ENCODE measurements around the gene LMBRD2.

Gene LMBRD2

DNA sequence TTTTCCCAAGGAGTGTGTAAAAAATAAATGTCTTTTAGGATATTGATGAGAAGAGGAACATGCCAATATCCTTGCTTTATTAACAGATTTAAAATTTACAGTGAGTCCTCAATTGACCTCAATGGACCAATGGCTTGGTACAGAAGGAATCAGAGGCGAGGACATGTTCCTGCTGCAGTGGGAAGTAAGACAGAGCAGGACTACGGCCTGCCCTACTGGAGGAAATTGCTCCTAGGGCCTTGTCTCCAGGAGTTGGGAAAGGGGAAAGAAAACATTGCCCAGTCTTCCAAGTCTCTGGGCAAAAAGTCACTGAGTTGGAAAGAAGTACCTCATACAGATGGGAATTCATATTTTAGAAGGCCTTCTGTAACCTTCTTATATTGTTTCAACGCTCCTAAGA is 51.9 kb downstream of the LMBRD2 start:
- Histone ChIP-seq H3K9me3 (ENCODE audit: control insufficient read depth in 1 of 2, low read length in 2 of 2) (no peaks in the 10 kb centered on the region), H3K36me3 (ENCODE audit: control insufficient read depth in 1 of 2, insufficient read depth in 2 of 2, low read length in 2 of 2) (peaks cover 13% of the 10 kb centered on the region in 2 donors), H3K4me3 (ENCODE audit: low read depth in 1 of 2, low read length in 2 of 2) (no peak overlapping the region), H3K27ac (ENCODE audit: low read length) (no peak overlapping the region), H3K27me3 (ENCODE audit: low read depth, low read length) (no peaks in the 10 kb centered on the region), H3K4me1 (ENCODE audit: control insufficient read depth in 1 of 2, insufficient read depth in 2 of 2, low read length in 2 of 2) (no peaks in the 10 kb centered on the region)

DNA sequence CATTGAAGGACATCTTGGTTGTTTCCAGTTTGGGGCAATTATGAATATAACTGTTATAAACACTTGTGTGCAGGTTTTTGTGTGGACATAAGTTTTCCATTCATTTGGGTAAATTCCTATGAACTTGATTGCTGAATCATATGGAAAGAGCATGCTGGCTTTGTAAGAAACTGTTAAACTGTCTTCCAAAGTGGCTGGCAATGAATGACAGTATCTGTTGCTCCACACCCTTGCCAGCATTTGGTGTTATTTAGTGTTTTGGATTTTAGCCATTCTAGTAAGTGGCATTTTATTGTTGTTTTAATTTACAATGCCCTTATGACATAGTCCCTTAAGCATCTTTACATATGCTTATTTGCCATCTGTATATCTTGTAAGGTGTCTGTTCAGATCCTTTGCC is 55.2 kb downstream of the LMBRD2 start:
- Histone ChIP-seq H3K27ac (ENCODE audit: low read length) (no peak overlapping the region), H3K4me3 (ENCODE audit: low read depth in 1 of 2, low read length in 2 of 2) (no peak overlapping the region), H3K27me3 (ENCODE audit: low read depth, low read length) (no peaks in the 10 kb centered on the region), H3K36me3 (ENCODE audit: control insufficient read depth in 1 of 2, insufficient read depth in 2 of 2, low read length in 2 of 2) (no peaks in the 10 kb centered on the region), H3K4me1 (ENCODE audit: control insufficient read depth in 1 of 2, insufficient read depth in 2 of 2, low read length in 2 of 2) (no peaks in the 10 kb centered on the region), H3K9me3 (ENCODE audit: control insufficient read depth in 1 of 2, low read length in 2 of 2) (no peaks in the 10 kb centered on the region)

DNA sequence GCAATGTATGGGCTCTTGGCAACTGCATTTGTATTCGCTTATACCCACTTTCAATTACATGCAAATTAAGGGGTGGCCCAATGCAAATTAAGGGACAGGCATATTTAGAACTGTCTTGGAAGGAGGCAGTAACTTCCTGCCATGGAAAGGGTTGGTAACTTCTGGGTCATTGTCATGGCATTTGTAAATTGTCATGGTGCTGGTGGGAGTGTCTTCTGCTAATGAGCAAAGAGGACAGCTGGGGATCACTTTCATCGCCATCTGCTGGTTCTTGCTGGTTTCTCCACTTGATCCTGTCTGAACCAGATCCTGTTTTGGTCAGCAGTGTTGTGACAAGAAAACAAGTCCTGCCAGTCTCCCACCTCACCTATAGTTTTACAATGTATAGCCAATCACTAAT is 61.7 kb downstream of the LMBRD2 start:
- no peaks in the 10 kb centered on the region for H3K36me3 ChIP-seq (ENCODE audit: control insufficient read depth in 1 of 2, insufficient read depth in 2 of 2, low read length in 2 of 2)
- H3K4me3 ChIP-seq (ENCODE audit: low read depth in 1 of 2, low read length in 2 of 2) = no peak overlapping the region
- no peaks in the 10 kb centered on the region for H3K4me1 ChIP-seq (ENCODE audit: control insufficient read depth in 1 of 2, insufficient read depth in 2 of 2, low read length in 2 of 2)
- no peak overlapping the region for H3K27ac ChIP-seq (ENCODE audit: low read length)
- no peaks in the 10 kb centered on the region for H3K27me3 ChIP-seq (ENCODE audit: low read depth, low read length)
- peaks cover 0 to 3% of the 10 kb centered on the region in 2 donors for H3K9me3 ChIP-seq (ENCODE audit: control insufficient read depth in 1 of 2, low read length in 2 of 2)

DNA sequence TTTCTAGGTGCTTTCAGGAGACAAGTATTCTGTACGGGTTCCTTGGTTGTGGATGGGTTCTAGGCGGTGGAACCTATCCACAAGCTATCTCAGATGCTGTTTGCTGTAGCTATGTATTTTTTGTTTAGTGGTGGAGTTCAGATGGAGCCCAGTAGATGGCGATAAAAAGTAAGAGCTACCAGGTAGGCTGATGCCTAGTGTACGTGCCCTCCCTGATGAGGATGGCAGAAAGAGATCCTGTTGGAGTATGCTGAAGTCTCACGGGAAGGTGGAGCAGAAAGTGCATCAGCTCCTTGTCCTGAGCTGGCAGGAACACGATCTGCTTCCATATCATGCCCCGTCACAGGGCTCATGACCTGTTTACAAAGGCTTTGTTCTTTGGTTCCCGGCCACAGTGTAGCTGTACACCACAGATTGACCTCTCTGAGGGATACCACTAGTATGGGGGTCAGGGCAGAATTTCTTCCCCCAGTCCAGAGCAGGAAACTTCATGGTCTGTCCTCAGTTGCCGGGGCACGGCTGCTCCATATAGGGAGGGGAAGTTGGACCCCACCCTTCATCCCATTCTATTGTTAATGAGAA is 72.4 kb downstream of the LMBRD2 start:
- Histone ChIP-seq H3K27ac (ENCODE audit: low read length) (no peak overlapping the region), H3K36me3 (ENCODE audit: control insufficient read depth in 1 of 2, insufficient read depth in 2 of 2, low read length in 2 of 2) (no peaks in the 10 kb centered on the region), H3K4me1 (ENCODE audit: control insufficient read depth in 1 of 2, insufficient read depth in 2 of 2, low read length in 2 of 2) (no peaks in the 10 kb centered on the region), H3K9me3 (ENCODE audit: control insufficient read depth in 1 of 2, low read length in 2 of 2) (no peaks in the 10 kb centered on the region), H3K27me3 (ENCODE audit: low read depth, low read length) (no peaks in the 10 kb centered on the region), H3K4me3 (ENCODE audit: low read depth in 1 of 2, low read length in 2 of 2) (no peak overlapping the region)

DNA sequence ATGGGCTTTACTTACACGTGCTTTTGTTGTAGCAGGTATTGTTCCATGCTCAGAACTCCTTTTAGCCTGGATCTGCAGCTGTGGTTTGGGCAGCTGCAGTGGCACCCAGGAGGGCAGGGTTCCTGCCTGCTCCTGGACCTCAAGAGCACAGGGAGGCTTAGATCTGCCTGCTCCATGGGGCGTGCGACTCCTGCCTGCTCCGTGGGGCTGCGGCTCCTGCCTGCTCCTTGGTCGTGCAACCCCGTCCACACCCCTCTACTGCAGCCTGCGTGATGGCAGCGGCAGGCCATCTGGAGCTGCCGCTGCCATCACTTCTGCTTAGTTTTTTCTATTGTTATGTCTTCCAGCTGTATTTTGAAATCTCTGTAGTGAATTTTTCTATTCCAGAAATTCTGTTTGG is 73.3 kb downstream of the LMBRD2 start:
- Histone ChIP-seq H3K27me3 (ENCODE audit: low read depth, low read length) (no peaks in the 10 kb centered on the region), H3K36me3 (ENCODE audit: control insufficient read depth in 1 of 2, insufficient read depth in 2 of 2, low read length in 2 of 2) (no peaks in the 10 kb centered on the region), H3K9me3 (ENCODE audit: control insufficient read depth in 1 of 2, low read length in 2 of 2) (no peaks in the 10 kb centered on the region), H3K4me1 (ENCODE audit: control insufficient read depth in 1 of 2, insufficient read depth in 2 of 2, low read length in 2 of 2) (no peaks in the 10 kb centered on the region), H3K4me3 (ENCODE audit: low read depth in 1 of 2, low read length in 2 of 2) (no peak overlapping the region), H3K27ac (ENCODE audit: low read length) (no peak overlapping the region)

DNA sequence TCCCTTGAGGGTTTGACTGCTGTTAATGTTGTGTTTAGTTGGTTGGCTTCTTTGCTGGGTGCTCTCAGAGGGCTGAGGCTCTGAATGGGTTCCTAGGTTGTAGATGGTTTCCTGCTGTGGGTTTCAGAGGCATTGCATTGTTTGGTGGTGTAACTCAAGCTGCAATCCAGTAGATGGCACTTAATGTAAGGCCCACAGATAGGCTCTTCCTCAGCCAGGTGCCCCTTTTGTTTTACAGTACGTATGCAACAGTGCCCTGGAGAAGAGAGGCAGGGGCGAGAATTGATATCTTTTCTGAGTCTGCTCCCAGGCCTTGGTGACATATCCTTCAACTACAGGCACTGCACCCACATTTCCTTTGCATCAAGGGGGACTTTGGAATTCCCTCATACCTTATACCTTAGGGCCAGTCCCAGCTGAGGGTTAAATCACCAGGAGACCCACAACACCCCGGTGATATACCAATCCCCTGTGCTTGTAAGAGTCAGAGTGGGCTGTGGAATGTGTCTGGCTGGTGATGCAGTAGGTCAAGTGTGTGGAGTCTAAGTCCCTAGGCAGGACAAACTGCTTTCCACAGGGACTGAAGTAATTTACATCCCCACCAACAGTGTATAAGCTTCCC is 78.0 kb downstream of the LMBRD2 start:
- Histone ChIP-seq H3K4me1 (ENCODE audit: control insufficient read depth in 1 of 2, insufficient read depth in 2 of 2, low read length in 2 of 2) (no peaks in the 10 kb centered on the region), H3K27ac (ENCODE audit: low read length) (no peak overlapping the region), H3K36me3 (ENCODE audit: control insufficient read depth in 1 of 2, insufficient read depth in 2 of 2, low read length in 2 of 2) (no peaks in the 10 kb centered on the region), H3K27me3 (ENCODE audit: low read depth, low read length) (no peaks in the 10 kb centered on the region), H3K9me3 (ENCODE audit: control insufficient read depth in 1 of 2, low read length in 2 of 2) (no peaks in the 10 kb centered on the region), H3K4me3 (ENCODE audit: low read depth in 1 of 2, low read length in 2 of 2) (no peak overlapping the region)

DNA sequence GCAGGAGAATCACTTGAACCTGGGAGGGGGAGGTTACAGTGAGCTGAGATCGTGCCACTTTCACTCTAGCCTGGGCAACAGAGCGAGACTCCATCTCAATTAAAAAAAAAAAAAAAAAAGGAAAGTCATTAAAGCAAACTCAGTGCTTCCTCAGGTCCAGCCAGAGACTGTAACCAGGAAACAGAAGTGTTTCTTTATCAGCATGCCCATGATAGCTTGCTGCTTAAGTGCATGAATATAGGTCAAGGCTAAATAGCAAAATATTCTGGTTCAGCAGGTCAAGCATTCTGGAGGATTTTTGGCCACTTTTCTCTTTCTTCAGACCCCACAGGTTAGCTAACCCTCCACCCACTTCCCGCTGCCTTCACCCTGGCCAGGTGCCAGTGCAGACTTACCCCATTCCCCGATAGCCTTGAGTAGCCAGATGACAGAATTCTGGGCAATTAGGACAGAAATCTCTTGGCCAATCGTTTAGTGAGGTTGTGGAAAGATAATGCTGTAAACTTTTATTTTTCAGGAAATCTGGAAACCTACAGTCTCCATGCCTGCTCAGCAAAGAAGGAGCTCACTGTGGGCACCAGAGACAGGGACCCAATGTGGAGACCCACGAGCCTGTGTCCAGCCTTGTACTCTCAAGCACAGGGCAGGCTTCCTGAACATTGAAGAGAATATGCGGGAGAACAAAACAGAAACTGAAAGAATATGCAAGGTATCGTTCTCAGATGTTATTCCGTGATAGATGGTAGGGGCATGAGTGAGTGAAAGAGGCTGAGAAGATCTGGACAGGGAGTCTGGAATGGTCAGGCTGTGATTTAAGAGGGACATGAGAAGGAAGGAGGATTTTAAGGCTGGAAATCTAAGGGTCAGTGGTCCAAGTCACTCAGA is 80.8 kb downstream of the LMBRD2 start:
- no peaks in the 10 kb centered on the region for H3K4me1 ChIP-seq (ENCODE audit: control insufficient read depth in 1 of 2, insufficient read depth in 2 of 2, low read length in 2 of 2)
- H3K36me3 ChIP-seq (ENCODE audit: control insufficient read depth in 1 of 2, insufficient read depth in 2 of 2, low read length in 2 of 2) = no peaks in the 10 kb centered on the region
- H3K9me3 ChIP-seq (ENCODE audit: control insufficient read depth in 1 of 2, low read length in 2 of 2) = no peaks in the 10 kb centered on the region
- no peaks in the 10 kb centered on the region for H3K27me3 ChIP-seq (ENCODE audit: low read depth, low read length)
- peak overlapping the region; percentile 8 to 29 for H3K4me3 ChIP-seq (ENCODE audit: low read depth in 1 of 2, low read length in 2 of 2)
- no peak overlapping the region for H3K27ac ChIP-seq (ENCODE audit: low read length)

DNA sequence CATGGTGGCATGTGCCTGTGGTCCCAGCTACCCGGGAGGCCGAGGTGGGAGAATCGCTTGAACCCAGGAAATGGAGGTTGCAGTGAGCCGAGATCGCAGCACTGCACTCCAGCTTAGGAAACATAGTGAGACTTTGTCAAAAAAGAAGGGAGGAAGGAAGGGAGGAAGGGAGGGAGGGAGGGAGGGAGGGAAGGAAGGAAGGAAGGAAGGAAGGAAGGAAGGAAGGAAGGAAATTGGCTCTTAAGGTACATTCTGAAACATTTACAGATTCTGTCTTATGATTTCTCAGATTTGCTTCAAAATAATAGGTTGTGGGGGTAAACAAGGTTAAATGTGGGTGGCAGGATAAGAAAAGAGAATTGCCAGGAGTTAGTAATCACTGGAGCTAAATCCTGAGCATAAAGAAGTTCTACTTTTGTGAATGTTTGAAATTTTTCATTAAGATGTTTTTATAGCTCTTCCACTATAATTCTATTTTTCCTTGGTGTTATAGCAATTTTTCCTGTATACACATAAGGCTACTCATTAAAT is 82.9 kb downstream of the LMBRD2 start:
- no peaks in the 10 kb centered on the region for H3K36me3 ChIP-seq (ENCODE audit: control insufficient read depth in 1 of 2, insufficient read depth in 2 of 2, low read length in 2 of 2)
- no peaks in the 10 kb centered on the region for H3K4me1 ChIP-seq (ENCODE audit: control insufficient read depth in 1 of 2, insufficient read depth in 2 of 2, low read length in 2 of 2)
- no peak overlapping the region for H3K27ac ChIP-seq (ENCODE audit: low read length)
- H3K4me3 ChIP-seq (ENCODE audit: low read depth in 1 of 2, low read length in 2 of 2) = no peak overlapping the region
- no peaks in the 10 kb centered on the region for H3K27me3 ChIP-seq (ENCODE audit: low read depth, low read length)
- H3K9me3 ChIP-seq (ENCODE audit: control insufficient read depth in 1 of 2, low read length in 2 of 2) = no peaks in the 10 kb centered on the region

DNA sequence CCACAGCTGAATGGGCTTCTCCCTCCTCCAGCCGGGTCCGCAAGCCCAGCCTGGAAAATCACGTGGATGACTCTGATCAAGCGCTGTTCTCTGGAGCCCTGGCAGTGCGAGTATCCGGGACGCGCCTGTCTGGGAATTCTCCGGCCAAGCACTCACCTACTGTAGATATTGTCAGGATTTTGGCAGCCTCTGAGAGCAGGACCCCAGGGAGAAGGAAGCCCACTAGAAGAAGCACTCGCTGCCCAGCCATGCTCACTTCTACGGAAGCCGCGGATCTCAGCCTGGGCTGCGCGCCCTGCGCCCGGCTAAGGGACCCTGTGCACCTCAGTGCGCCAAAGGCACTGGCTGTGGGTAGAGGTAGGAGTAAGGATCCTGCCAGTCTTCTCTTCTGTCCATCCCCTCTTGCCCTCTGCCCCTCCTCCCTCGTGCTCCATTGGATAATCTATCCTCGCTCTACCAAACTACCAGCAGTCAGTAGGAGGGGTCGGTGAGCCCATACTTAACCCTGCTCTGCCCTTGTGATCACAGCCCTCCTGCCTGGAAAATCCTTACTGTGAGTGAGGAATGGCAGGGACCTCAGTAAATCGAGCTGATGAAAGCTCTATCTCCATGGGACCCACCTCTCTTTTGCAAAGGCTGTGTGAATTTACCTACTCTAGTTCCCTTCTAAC is 85.0 kb downstream of the LMBRD2 start, which contains the start of gene UGT3A2:
TSS of gene UGT3A2 (minus strand) at position 343 of the 671 bp plus-strand sequence. CDS start at position 250, 93 bp downstream.
- Histone ChIP-seq H3K36me3 (ENCODE audit: control insufficient read depth in 1 of 2, insufficient read depth in 2 of 2, low read length in 2 of 2) (no peaks in the 10 kb centered on the region), H3K4me1 (ENCODE audit: control insufficient read depth in 1 of 2, insufficient read depth in 2 of 2, low read length in 2 of 2) (no peaks in the 10 kb centered on the region), H3K4me3 (ENCODE audit: low read depth in 1 of 2, low read length in 2 of 2) (no peak within 1 kb of the TSS), H3K9me3 (ENCODE audit: control insufficient read depth in 1 of 2, low read length in 2 of 2) (no peaks in the 10 kb centered on the region), H3K27ac (ENCODE audit: low read length) (no peak within 1 kb of the TSS), H3K27me3 (ENCODE audit: low read depth, low read length) (no peaks in the 10 kb centered on the region)

DNA sequence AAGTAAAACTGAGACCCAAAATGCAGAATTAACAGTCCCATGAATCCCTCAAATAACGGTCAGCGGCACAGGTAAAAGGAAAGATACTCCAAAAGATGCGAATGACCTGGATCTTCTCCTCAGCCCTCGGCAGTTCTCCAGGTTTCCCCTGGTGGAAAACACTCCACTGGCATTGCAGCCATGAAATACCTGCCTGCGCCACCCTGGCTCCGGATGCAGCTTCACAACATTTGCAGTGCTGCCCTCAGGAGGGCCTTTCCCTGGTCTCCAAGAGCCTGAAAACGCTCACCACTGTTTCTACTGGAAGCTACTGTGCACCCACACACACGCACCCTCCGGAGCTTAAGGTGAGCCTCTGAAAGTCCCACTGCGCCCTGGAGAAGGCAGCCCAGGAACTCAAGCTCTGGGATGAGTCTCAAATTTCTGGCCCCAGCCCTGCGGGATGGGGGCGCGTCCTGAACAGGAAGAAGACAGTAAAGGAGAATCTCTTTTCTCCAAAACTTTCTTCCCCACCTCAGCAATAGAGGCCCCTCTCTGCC is 85.6 kb downstream of the LMBRD2 start:
- H3K27ac ChIP-seq (ENCODE audit: low read length) = no peak overlapping the region
- no peaks in the 10 kb centered on the region for H3K4me1 ChIP-seq (ENCODE audit: control insufficient read depth in 1 of 2, insufficient read depth in 2 of 2, low read length in 2 of 2)
- H3K4me3 ChIP-seq (ENCODE audit: low read depth in 1 of 2, low read length in 2 of 2) = no peak overlapping the region
- H3K36me3 ChIP-seq (ENCODE audit: control insufficient read depth in 1 of 2, insufficient read depth in 2 of 2, low read length in 2 of 2) = no peaks in the 10 kb centered on the region
- no peaks in the 10 kb centered on the region for H3K27me3 ChIP-seq (ENCODE audit: low read depth, low read length)
- H3K9me3 ChIP-seq (ENCODE audit: control insufficient read depth in 1 of 2, low read length in 2 of 2) = no peaks in the 10 kb centered on the region
